Tibial nerve (tissue), 4 donors: ENCODE measurements around the gene NEMP1.

ENCODE experiments used
- EP300 ChIP-seq, 2 donors: sonication (generic); formaldehyde crosslinking; IDR thresholded peaks; one replicate each; pipeline ENCODE4 v1.6.1; 2017; ENCODE audit warnings: antibody characterized with exemption in 2 of 2, mild to moderate bottlenecking in 1 of 2
- POLR2A ChIP-seq, 2 donors: fragments of 450-650 bp; IDR thresholded peaks; one replicate each; pipeline ENCODE4 v1.6.1; 2017; ENCODE audit warnings: antibody characterized with exemption in 2 of 2, mild to moderate bottlenecking in 2 of 2, moderate library complexity in 2 of 2
- TF ChIP-seq, protein P1 (sequence below), 5 experiments: fragments of 200-600 bp in 3 of 5; fragments of 450-650 bp in 2 of 5; sonication (generic) in 3 of 5; IDR thresholded peaks; one replicate each; pipeline ENCODE4 v1.5.1; 2016 to 2019; ENCODE audit warnings: antibody characterized with exemption in 5 of 5, mild to moderate bottlenecking in 3 of 5, moderate library complexity in 2 of 5

DNA sequence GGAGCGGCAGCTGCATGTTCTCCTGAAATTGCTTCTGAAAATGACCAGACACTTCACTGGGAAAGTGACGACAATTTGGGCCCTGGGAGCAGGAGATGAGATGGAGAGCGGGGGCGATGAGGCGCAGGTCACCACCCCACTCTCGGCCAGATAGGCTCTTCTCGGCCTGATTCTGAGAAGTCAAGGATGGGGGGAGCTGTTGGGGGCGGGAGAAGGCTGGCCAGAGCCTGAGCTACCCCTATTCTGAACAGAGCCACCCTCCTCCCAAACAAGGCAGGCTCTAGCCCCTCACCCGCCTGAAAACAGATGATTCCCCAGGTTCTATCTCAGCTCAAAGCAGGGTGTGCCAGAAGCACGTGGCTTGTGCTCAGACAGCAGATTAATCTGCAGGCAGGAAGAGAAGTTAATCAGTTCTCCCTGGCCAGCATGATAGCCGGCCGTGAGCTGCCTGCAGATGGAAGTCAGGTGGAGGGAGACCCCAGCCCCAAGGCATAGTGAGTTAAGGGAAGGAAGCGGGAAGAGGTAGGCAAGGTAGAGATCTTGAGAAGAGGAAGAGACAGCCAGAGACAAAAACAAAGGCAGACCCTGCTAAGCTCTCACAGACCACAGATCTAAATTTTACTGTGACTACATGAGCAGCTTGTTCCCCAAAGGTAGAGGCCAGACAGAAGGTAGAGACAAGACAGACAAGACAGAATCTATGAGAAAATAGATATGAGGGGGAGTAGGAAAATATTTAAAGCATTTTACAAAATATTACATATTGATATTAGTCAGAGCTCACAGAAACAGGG, 51.4 kb downstream of the NEMP1 start:
- TF ChIP-seq, protein P1, sequence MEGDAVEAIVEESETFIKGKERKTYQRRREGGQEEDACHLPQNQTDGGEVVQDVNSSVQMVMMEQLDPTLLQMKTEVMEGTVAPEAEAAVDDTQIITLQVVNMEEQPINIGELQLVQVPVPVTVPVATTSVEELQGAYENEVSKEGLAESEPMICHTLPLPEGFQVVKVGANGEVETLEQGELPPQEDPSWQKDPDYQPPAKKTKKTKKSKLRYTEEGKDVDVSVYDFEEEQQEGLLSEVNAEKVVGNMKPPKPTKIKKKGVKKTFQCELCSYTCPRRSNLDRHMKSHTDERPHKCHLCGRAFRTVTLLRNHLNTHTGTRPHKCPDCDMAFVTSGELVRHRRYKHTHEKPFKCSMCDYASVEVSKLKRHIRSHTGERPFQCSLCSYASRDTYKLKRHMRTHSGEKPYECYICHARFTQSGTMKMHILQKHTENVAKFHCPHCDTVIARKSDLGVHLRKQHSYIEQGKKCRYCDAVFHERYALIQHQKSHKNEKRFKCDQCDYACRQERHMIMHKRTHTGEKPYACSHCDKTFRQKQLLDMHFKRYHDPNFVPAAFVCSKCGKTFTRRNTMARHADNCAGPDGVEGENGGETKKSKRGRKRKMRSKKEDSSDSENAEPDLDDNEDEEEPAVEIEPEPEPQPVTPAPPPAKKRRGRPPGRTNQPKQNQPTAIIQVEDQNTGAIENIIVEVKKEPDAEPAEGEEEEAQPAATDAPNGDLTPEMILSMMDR (IDR thresholded peaks at IDR 0.05): no peak
- TF ChIP-seq POLR2A (IDR thresholded peaks at IDR 0.05) (no peak), EP300 (IDR thresholded peaks at IDR 0.05) (no peak)
